IPS-NIHi7 (cell line): ENCODE data around the gene PAQR5.
"Not testable (repeated sequence)": the region's sequence is repeated elsewhere in the genome, so short reads cannot be mapped to it uniquely, and the experiment has no call there.

ENCODE experiments used
- DNase-seq: peaks from one replicate; pipeline ENCODE4 v3.0.0; 2012; ENCODE audit warnings: mixed read lengths; ENCODE audit errors: extremely low spot score

PAQR5 gene

GRCh38 chr15:69424001-69424400, 125.3 kb downstream of the PAQR5 start:
- DNase-seq: no peak

- DNase-seq: no peak
Observed at GRCh38 chr15:69424748-69425413, 126.2 kb downstream of the PAQR5 start.

DNA sequence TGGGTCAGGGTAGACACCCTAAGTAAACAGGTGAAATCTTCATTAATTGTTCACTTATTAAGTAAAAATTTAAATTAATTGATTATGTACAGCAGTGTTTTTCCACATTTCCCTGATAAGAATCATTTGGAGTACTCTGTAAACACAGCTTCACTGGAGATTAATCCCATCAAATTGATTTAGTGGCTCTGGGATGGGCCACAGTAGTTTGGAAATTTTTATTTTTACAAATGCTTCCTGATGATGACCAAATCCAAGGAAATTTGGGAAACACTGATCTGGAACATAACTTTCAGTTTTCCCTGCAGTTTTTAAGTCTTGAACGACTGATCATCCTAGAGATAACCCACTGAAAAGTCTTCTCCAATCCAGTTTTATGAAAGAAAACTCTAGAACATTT, 135.1 kb downstream of the PAQR5 start:
- DNase-seq: no peak

DNA sequence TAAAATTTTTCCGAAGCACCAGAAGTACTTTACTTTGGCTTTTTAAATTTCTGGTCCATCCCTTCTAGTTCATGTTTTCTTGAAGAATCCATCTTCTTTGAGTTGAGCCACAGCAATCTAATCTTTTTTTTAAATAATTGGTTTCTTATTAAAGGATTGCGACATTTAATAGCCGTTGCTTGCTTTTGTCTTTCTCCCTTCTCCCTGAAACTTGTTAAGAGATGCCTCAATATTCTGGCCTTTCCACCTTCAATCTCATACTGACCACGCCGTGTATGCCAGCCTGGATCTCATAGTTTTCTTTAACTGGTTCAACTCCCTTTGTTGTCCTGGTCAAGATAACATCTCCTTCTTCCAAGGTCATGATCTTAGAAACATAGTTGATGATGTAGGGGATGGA, 135.5 kb downstream of the PAQR5 start:
- no peak for DNase-seq

DNA sequence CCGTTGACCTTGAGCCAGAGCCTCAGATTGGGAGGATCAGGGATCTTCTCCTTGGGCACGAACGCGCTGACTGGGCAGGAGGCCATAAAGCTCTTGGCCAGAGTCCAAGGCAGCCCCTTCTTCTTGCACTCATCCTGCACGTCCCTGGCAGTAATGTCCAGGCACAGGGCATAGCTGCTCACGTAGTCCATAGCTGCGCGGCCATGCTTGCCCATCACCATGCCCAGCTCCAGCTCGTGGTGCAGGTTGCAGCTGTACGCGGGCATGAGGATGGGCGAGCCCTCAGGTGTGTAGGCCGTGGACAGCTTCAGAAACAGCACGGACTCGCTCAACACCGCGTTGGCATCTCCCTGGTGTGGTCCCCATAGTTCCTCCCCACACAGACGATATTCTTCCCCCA, 136.0 kb downstream of the PAQR5 start:
- no peak for DNase-seq

- DNase-seq: no peak
Observed at GRCh38 chr15:69435985-69436384, 137.3 kb downstream of the PAQR5 start.

DNA sequence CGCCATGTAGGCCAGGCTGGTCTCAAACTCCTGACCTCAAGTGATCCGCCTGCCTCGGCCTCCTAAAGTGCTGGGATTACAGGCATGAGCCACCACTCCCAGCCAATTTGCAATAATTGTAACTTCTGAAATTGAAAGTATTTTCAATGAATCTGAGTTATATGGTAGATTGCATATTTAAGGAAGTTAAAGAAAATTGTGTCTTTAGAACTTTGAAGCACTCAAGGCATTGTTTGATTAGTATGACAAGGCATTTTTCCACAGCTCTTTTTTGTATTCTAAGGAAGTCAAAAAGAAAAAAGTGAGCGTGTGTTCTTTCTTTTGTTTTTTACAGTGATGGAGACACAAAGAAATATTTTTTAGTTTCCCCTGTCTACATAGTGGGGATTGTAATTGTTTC, 138.2 kb downstream of the PAQR5 start:
- DNase-seq: no peak

DNA sequence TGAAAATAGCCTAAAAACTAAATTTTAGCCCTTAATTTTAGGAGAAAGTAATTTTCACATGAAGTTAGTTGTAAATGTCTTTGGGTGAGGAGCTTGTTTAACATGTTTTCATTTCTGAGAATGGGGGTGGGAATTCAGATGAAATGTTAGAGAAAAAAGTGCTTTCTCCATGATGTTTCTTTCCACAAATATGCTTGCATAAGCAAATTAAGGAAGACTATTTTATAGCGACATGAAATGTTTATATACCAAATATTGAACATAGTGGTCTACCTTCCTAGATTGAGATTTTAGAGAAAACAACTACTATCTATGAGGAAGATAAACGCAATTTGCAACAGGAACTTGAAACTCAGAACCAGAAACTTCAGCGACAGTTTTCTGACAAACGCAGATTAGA, 140.9 kb downstream of the PAQR5 start:
- no peak for DNase-seq

- no peak for DNase-seq
Observed at GRCh38 chr15:69443032-69443611, 144.4 kb downstream of the PAQR5 start.

GRCh38 chr15:69444686-69445085, 146.0 kb downstream of the PAQR5 start:
- no peak for DNase-seq

- DNase-seq: no peak
Observed at GRCh38 chr15:69446953-69447352, 148.2 kb downstream of the PAQR5 start.

DNA sequence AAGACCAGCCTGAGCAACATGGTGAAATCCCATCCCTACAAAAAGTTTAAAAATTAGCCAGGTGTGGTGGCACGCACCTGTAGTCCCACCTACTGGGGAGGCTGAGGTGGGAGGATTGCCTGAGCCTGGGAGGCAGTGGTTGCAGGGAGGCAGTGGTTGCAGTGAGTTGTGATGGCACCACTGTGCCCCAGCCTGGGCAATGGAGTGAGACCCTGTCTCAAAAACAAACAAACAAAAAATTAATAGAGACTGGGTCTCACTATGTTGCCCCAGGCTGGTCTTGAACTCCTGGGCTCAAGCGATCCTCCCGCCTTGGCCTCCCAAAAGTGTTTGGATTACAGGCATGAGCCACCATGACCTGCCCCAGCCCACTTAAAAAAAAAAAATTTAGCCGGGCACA, 151.5 kb downstream of the PAQR5 start:
- not testable (repeated sequence) for DNase-seq

GRCh38 chr15:69450968-69451695, 152.4 kb downstream of the PAQR5 start:
- DNase-seq: no peak

DNA sequence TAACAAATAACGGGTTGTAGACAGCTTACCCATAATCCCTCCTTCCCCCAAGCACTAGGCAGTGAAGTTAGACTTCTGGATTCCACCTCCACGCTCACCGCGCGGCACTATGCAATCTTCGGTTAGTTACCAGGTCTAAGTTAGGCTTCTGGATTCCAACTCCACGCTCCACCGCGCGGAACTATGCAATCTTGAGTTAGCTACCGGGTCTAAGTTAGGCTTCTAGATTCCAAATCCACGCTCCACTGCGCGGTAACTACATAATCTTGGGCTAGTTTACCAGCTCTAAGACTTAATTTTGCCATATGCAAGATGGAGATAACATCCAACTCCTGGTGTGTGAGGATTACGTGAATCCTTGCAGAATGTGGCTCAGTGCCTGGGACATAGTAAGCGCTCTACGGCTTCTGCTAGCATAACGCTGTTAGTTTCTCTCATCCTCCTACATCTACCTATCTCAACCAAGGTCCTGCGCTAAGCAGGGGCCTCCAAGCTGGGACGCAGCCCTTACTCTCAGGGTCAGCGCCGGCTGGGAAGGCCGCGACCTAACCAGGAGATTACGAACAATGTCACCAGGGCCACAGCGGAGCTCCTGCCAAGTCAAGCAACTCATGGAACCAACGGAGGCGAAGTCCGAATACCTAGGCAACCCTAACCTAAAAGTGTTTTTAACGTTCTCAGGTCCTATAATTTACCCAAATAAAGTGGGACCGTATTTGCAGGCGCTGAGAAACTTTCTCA, 153.4 kb downstream of the PAQR5 start:
- peak; percentile 65 for DNase-seq

GRCh38 chr15:69452692-69453521, 154.2 kb downstream of the PAQR5 start, which contains the start of gene RPLP1:
Gene RPLP1, plus strand, starts transcription at chr15:69452818. Its CDS starts 131 bp downstream, at chr15:69452949.
- DNase-seq: peak; percentile 94

- no peak for DNase-seq
Observed at GRCh38 chr15:69454953-69455352, 156.2 kb downstream of the PAQR5 start.

GRCh38 chr15:69456208-69457166, 157.8 kb downstream of the PAQR5 start:
- DNase-seq: no peak
